Subcutaneous abdominal adipose tissue (tissue), 5 donors: ENCODE results near the gene TMEM167B.
"Not testable (repeated sequence)": the region's sequence is repeated elsewhere in the genome, so short reads cannot be mapped to it uniquely, and the experiment has no call there.

Experiments
- H3K27ac ChIP-seq: one replicate; pipeline ENCODE4 v1.7.0; 2013; ENCODE audit warnings: low read depth, mild to moderate bottlenecking, inconsistent platforms, low read length, moderate library complexity
- H3K27me3 ChIP-seq, 5 donors: one replicate each; pipeline ENCODE4 v1.7.0; 2013; ENCODE audit warnings: low read length in 5 of 5, inconsistent platforms in 1 of 5; ENCODE audit not compliant: control insufficient read depth in 5 of 5, insufficient read depth in 4 of 5
- H3K36me3 ChIP-seq, 5 donors: one replicate each; pipeline ENCODE4 v1.7.0; 2013; ENCODE audit warnings: low read length in 5 of 5; ENCODE audit not compliant: control insufficient read depth in 5 of 5, insufficient read depth in 5 of 5
- H3K4me1 ChIP-seq, 5 donors: one replicate each; pipeline ENCODE4 v1.7.0; 2013; ENCODE audit warnings: low read length in 5 of 5, mild to moderate bottlenecking in 3 of 5, moderate library complexity in 1 of 5; ENCODE audit not compliant: control insufficient read depth in 5 of 5, insufficient read depth in 5 of 5
- H3K4me3 ChIP-seq, 5 donors: one replicate each; pipeline ENCODE4 v1.7.0; 2013; ENCODE audit warnings: low read length in 5 of 5, low read depth in 1 of 5
- H3K9ac ChIP-seq, 5 donors: one replicate each; pipeline ENCODE4 v1.7.0; 2013; ENCODE audit warnings: low read length in 5 of 5, mild to moderate bottlenecking in 4 of 5, moderate library complexity in 3 of 5
- H3K9me3 ChIP-seq, 5 donors: one replicate each; pipeline ENCODE4 v1.7.0; 2013; ENCODE audit warnings: low read length in 5 of 5; ENCODE audit not compliant: control insufficient read depth in 5 of 5
- donor health status: healthy.
- donor health status: healthy.
- donor health status: healthy.
- donor health status: healthy.
- donor health status: healthy.

Gene TMEM167B

GRCh38 chr1:109133002-109133706 lies 42.6 kb downstream of the TMEM167B start:
- Histone ChIP-seq H3K27ac (no peak overlapping the region), H3K27me3 (no peaks in the 10 kb centered on the region), H3K4me3 (no peak overlapping the region), H3K9ac (no peak overlapping the region), H3K9me3 (no peaks in the 10 kb centered on the region), H3K36me3 (no peaks in the 10 kb centered on the region), H3K4me1 (peaks cover 0 to 12% (median 9%) of the 10 kb centered on the region in 5 donors)

GRCh38 chr1:109133815-109134214 lies 43.3 kb downstream of the TMEM167B start:
- Histone ChIP-seq H3K4me1 (peaks cover 0 to 12% (median 9%) of the 10 kb centered on the region in 5 donors), H3K9ac (no peak overlapping the region), H3K4me3 (no peak overlapping the region), H3K27ac (no peak overlapping the region), H3K9me3 (no peaks in the 10 kb centered on the region), H3K36me3 (no peaks in the 10 kb centered on the region), H3K27me3 (no peaks in the 10 kb centered on the region)

DNA sequence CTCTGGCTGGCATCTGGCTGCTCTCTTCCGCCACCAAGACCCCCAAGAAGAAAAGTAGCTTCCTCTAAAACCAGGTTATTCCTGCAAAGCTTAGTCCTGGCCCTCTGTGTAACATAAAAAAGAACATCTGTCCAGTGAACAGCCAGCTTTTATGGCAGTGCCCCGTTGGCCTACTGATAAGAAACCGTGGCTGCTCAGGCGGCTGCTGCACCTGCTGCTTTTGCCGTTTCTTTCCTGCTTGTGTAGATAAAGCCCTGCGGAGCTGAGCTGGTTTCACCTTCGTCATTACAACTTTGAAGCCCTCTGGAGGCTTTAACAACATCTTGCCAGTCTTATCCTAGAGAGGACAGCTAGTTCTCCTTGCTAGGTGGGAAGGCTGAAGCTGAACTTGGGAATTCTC lies 43.9 kb downstream of the TMEM167B start:
- H3K9me3 ChIP-seq = no peaks in the 10 kb centered on the region
- H3K27me3 ChIP-seq = no peaks in the 10 kb centered on the region
- H3K36me3 ChIP-seq = no peaks in the 10 kb centered on the region
- peaks cover 0 to 12% (median 9%) of the 10 kb centered on the region in 5 donors for H3K4me1 ChIP-seq
- no peak overlapping the region for H3K9ac ChIP-seq
- H3K4me3 ChIP-seq = no peak overlapping the region
- H3K27ac ChIP-seq = no peak overlapping the region

DNA sequence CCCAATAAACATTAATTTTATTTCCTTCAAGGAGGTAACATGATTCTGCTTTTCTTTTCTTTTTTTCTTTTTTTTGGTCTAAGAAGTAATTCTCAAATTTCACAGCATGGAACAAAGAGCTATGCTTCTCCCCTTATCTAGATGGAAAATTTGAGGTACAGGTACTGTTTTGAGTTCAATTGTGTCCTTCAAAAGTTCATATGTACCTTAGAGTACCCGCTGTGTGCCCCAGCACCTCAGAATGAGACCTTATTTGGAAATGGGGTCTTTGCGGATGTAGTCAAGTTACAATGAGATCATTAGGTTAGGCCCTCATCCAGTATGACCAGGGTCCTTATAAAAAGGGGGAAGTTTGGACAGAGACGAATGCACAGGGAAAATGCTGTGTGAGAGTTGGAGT lies 45.4 kb downstream of the TMEM167B start:
- no peak overlapping the region for H3K9ac ChIP-seq
- H3K27me3 ChIP-seq = no peaks in the 10 kb centered on the region
- no peaks in the 10 kb centered on the region for H3K36me3 ChIP-seq
- H3K9me3 ChIP-seq = no peaks in the 10 kb centered on the region
- peaks cover 0 to 12% (median 9%) of the 10 kb centered on the region in 5 donors for H3K4me1 ChIP-seq
- no peak overlapping the region for H3K4me3 ChIP-seq
- H3K27ac ChIP-seq = no peak overlapping the region

DNA sequence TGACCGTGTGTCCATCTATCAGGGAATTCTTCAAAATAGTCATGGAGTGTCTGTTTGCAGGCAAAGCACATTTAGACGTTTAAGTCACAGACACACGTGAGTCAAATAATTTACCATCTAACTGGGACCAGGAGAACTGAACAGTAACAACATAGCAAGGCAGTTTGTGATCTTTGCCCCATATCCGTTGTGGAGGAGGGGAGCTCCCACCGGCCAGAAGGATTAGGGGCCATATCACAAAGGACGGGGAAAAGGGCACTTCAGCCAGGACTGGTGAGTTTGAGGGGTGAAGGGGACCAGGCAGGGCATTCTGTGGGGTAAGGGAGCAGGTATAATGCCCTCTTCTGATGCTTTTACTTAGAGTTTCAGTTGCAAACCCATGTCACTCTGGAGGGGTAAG lies 46.2 kb downstream of the TMEM167B start:
- Histone ChIP-seq H3K36me3 (no peaks in the 10 kb centered on the region), H3K9me3 (no peaks in the 10 kb centered on the region), H3K4me3 (no peak overlapping the region), H3K27ac (no peak overlapping the region), H3K27me3 (no peaks in the 10 kb centered on the region), H3K9ac (no peak overlapping the region), H3K4me1 (peaks cover 0 to 12% (median 9%) of the 10 kb centered on the region in 5 donors)

DNA sequence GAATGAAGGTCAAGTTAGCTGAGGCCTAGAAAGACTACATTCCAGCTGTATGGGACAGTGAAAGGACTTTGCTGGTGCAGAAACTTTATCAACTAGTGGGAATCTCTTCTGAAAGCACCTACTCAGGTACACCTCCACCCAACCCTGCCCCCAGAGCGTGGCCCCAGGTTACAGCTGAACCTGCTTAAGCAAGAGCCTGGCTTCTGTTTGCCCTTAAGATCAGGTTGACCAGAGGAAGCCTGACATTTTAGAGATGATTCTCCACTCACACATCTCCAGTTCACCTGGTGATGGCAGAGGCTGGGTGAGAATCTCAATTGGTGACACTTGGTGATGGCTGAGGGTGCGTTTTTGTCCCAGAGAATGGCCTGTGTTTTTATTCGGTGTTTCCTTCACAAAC lies 47.4 kb downstream of the TMEM167B start:
- Histone ChIP-seq H3K27me3 (peaks cover 0 to 3% (median 0%) of the 10 kb centered on the region in 5 donors), H3K9ac (no peak overlapping the region), H3K4me3 (no peak overlapping the region), H3K36me3 (no peaks in the 10 kb centered on the region), H3K4me1 (peaks cover 0 to 12% (median 9%) of the 10 kb centered on the region in 5 donors), H3K27ac (no peak overlapping the region), H3K9me3 (no peaks in the 10 kb centered on the region)

GRCh38 chr1:109138358-109138757 lies 47.8 kb downstream of the TMEM167B start:
- H3K4me3 ChIP-seq = no peak overlapping the region
- no peak overlapping the region for H3K9ac ChIP-seq
- no peak overlapping the region for H3K27ac ChIP-seq

DNA sequence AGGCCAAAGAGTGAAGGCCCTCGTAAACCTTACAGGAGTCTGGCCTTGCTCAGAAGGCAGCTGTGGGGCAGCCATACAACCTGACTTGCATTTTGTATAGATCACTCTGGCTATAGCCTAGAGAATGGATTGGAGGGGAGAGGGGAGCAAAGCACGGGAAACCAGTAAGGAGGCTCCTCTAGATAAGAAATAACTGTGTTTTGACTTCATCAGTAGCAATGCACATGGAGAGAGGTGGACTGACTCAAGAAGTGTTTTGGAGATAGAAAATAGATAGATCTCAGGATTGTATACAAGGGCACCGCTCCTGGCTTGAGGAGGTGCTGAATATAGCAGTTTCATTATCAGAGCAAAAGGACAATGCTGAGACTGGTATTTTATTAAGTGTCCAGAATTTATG lies 49.8 kb downstream of the TMEM167B start:
- no peaks in the 10 kb centered on the region for H3K4me1 ChIP-seq
- no peak overlapping the region for H3K27ac ChIP-seq
- no peaks in the 10 kb centered on the region for H3K9me3 ChIP-seq
- no peak overlapping the region for H3K4me3 ChIP-seq
- no peaks in the 10 kb centered on the region for H3K36me3 ChIP-seq
- H3K9ac ChIP-seq = no peak overlapping the region
- H3K27me3 ChIP-seq = peaks cover 0 to 3% (median 0%) of the 10 kb centered on the region in 5 donors

More at GRCh38 chr1:109138358-109138757, 47.8 kb downstream of the TMEM167B start:
- Histone ChIP-seq H3K9me3 (no peaks in the 10 kb centered on the region), H3K27me3 (peaks cover 0 to 3% (median 0%) of the 10 kb centered on the region in 5 donors), H3K36me3 (no peaks in the 10 kb centered on the region), H3K4me1 (peaks cover 0 to 12% (median 9%) of the 10 kb centered on the region in 5 donors)

DNA sequence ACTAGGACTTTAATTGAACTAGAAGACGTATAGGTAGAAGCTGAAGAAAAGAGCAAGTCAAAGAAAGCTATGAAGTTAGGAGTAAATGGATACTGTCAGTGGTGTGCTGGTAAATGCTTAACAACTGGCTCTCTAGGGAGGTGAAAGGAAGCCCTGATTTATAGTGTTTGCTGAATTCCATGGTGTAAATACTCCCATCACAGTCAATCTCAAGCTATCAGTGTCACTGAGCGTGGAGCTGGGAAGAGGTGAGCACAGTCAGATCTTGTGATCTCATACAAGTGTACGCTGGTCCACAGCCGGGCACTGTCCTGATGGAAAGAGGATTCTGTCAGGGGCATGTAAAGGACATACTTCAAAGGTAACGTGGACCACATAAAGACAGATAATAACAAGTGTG lies 51.7 kb downstream of the TMEM167B start:
- peaks cover 0 to 3% (median 0%) of the 10 kb centered on the region in 5 donors for H3K27me3 ChIP-seq
- no peaks in the 10 kb centered on the region for H3K36me3 ChIP-seq
- H3K4me1 ChIP-seq = no peaks in the 10 kb centered on the region
- no peak overlapping the region for H3K9ac ChIP-seq
- no peak overlapping the region for H3K4me3 ChIP-seq
- no peaks in the 10 kb centered on the region for H3K9me3 ChIP-seq
- H3K27ac ChIP-seq = no peak overlapping the region

DNA sequence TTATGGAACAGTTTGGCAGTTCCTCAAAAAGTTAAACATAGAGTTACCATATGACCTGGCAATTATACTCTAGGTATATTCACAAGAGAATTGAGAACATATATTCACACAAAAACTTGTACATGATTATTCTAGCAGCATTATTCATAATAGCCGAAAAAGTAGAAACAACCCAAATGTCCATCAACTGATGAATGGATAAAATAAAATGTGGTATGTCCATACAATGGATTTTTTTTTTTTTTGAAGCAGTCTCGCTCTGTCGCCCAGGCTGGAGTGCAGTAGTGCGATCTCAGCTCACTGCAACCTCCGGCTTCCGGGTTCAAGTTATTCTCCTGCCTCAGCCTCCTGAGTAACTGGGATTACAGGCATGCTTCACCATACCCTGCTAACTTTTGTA lies 52.2 kb downstream of the TMEM167B start:
- H3K36me3 ChIP-seq = not testable (repeated sequence)

More for the DNA sequence above, 52.2 kb downstream of the TMEM167B start:
- not testable (repeated sequence) for H3K4me1 ChIP-seq, H3K9ac ChIP-seq, H3K9me3 ChIP-seq, H3K27ac ChIP-seq, H3K4me3 ChIP-seq, H3K27me3 ChIP-seq
